GM10847 (cell line): ENCODE results near the gene COL3A1.

Experiments
- POLR2A ChIP-seq: IDR thresholded peaks from 2 replicates; pipeline ENCODE4 v1.6.1; 2011; ENCODE audit not compliant: insufficient read length; ENCODE audit errors: extremely low read depth

Gene COL3A1

GRCh38 chr2:189022492-189022891 is 48.3 kb downstream of the COL3A1 start:
- no peak for TF ChIP-seq POLR2A

- TF ChIP-seq POLR2A = no peak
These were observed 50.9 kb downstream of the COL3A1 start for GRCh38 chr2:189024901-189025618.

- TF ChIP-seq POLR2A = no peak
These were observed 63.3 kb downstream of the COL3A1 start for GRCh38 chr2:189037518-189037917.

GRCh38 chr2:189045836-189046235 is 71.7 kb downstream of the COL3A1 start:
- TF ChIP-seq POLR2A = no peak

GRCh38 chr2:189046320-189046719 is 72.1 kb downstream of the COL3A1 start:
- no peak for TF ChIP-seq POLR2A

- no peak for TF ChIP-seq POLR2A
These were observed 73.2 kb downstream of the COL3A1 start for GRCh38 chr2:189047171-189047888.

- TF ChIP-seq POLR2A = no peak
These were observed 74.0 kb downstream of the COL3A1 start for GRCh38 chr2:189048189-189048588.

GRCh38 chr2:189049709-189050164 is 75.6 kb downstream of the COL3A1 start:
- no peak for TF ChIP-seq POLR2A

- no peak for TF ChIP-seq POLR2A
These were observed 76.1 kb downstream of the COL3A1 start for GRCh38 chr2:189050165-189050712.

GRCh38 chr2:189056200-189057106 is 82.3 kb downstream of the COL3A1 start:
- no peak for TF ChIP-seq POLR2A

- no peak for TF ChIP-seq POLR2A
These were observed 83.1 kb downstream of the COL3A1 start for GRCh38 chr2:189057316-189057715.

GRCh38 chr2:189060096-189060642 is 86.0 kb downstream of the COL3A1 start:
- TF ChIP-seq POLR2A = no peak
